ENCODE measurements around the gene STUM. TPM values are rescaled to one million over a fixed set of nuclear protein-coding genes. Genes with fewer than 3 reads are reported as not detected.

Gene STUM
- total and polyA plus RNA-seq, 2 of the 8 experiments (the other 6 are each of a cell fraction or from before 2014, with no cell fraction given) = 0.76 to 1.2 TPM

- TF ChIP-seq MAFK (IDR thresholded peaks at IDR 0.05; ENCODE audit: low read depth, low read length) = no peak
These were observed 92.0 kb downstream of the STUM start (continued) for GRCh38 chr1:226640321-226641136.

All from H1 (cell line).